GM18517 (cell line): ENCODE measurements around the gene NCOA7.

Experiments used
- ATAC-seq: cut with Tn5 transposase; IDR thresholded peaks from one replicate; pipeline ENCODE4 v1.9.1; 2021; ENCODE audit warnings: mild to moderate bottlenecking, moderate library complexity; ENCODE audit not compliant: unreplicated experiment

NCOA7 gene

GRCh38 chr6:125790358-125791150 is at the start of gene NCOA7:
Gene NCOA7, plus strand, starts transcription at chr6:125790960. Its CDS starts 24,395 bp downstream, at chr6:125815355.
- ATAC-seq, result peak; percentile 51

GRCh38 chr6:125741336-125741735 is 49.4 kb upstream of the NCOA7 start:
- ATAC-seq, result no peak

- no peak for ATAC-seq
Observed at GRCh38 chr6:125742024-125742423, 48.7 kb upstream of the NCOA7 start.

GRCh38 chr6:125742464-125743120 is 48.2 kb upstream of the NCOA7 start:
- ATAC-seq, result no peak

GRCh38 chr6:125743604-125744003 is 47.2 kb upstream of the NCOA7 start:
- ATAC-seq, result no peak

- no peak for ATAC-seq
Observed at GRCh38 chr6:125745281-125746018, 45.3 kb upstream of the NCOA7 start.

- ATAC-seq, result no peak
Observed at GRCh38 chr6:125746019-125746414, 44.7 kb upstream of the NCOA7 start.

GRCh38 chr6:125746731-125747588 is 43.8 kb upstream of the NCOA7 start:
- peak; percentile 64 for ATAC-seq

- no peak for ATAC-seq
Observed at GRCh38 chr6:125747589-125748405, 43.0 kb upstream of the NCOA7 start.

- no peak for ATAC-seq
Observed at GRCh38 chr6:125748406-125749172, 42.2 kb upstream of the NCOA7 start.

GRCh38 chr6:125749173-125749864 is 41.4 kb upstream of the NCOA7 start, which contains the start of gene HEY2:
Gene HEY2, plus strand, starts transcription at chr6:125749632. Its CDS starts 145 bp downstream, at chr6:125749777.
- ATAC-seq, result peak; percentile 61

GRCh38 chr6:125749865-125750691 is 40.7 kb upstream of the NCOA7 start:
- no peak for ATAC-seq

- ATAC-seq, result no peak
Observed at GRCh38 chr6:125750692-125751333, 39.9 kb upstream of the NCOA7 start.

- ATAC-seq, result no peak
Observed at GRCh38 chr6:125751334-125751916, 39.3 kb upstream of the NCOA7 start.

- ATAC-seq, result no peak
Observed at GRCh38 chr6:125752773-125753172, 38.0 kb upstream of the NCOA7 start.

GRCh38 chr6:125753218-125753936 is 37.4 kb upstream of the NCOA7 start:
- ATAC-seq, result no peak
